Chondrocyte (in vitro differentiated cells): Measurements from ENCODE around the gene PRDM5. TPM values are rescaled to one million over a fixed set of nuclear protein-coding genes. Genes with fewer than 3 reads are reported as not detected.

Experiments used
- DNase-seq: peaks from one replicate; pipeline ENCODE4 v3.0.0; 2021; ENCODE audit warnings: mixed read lengths, low spot score
- H3K27ac Mint-ChIP-seq: one replicate; pipeline ENCODE4 v1.8.0; 2021; ENCODE audit warnings: mild to moderate bottlenecking, moderate library complexity, mixed read lengths; ENCODE audit not compliant: unreplicated experiment
- H3K27me3 Mint-ChIP-seq: 2 replicates; pipeline ENCODE4 v1.8.0; 2021; ENCODE audit warnings: low read depth, mixed read lengths
- H3K36me3 Mint-ChIP-seq: 2 replicates; pipeline ENCODE4 v1.8.0; 2021; ENCODE audit warnings: low read depth, mixed read lengths
- H3K4me1 Mint-ChIP-seq: 2 replicates; pipeline ENCODE4 v1.8.0; 2021; ENCODE audit warnings: low read depth, mild to moderate bottlenecking, mixed read lengths
- H3K4me3 Mint-ChIP-seq: one replicate; pipeline ENCODE4 v1.8.0; 2021; ENCODE audit warnings: mild to moderate bottlenecking, moderate library complexity, mixed read lengths; ENCODE audit not compliant: unreplicated experiment
- H3K9me3 Mint-ChIP-seq: 2 replicates; pipeline ENCODE4 v1.8.0; 2021; ENCODE audit warnings: low read depth, mixed read lengths
- CTCF ChIP-seq: fragments of 200-600 bp; sonication (generic); IDR thresholded peaks from 2 replicates; pipeline ENCODE4 v1.5.0; 2021; ENCODE audit warnings: antibody characterized with exemption, mild to moderate bottlenecking, moderate library complexity
- total RNA-seq: library from RNA; stranded (reverse); gene quantifications from 3 replicates; pipeline ENCODE4 v1.2.1, GENCODE V29; 2021

PRDM5 gene
- total RNA-seq, 1 donor from 2014 or later: 9.3 TPM

- Mint-ChIP-seq H3K4me3 (no peak overlapping the region), H3K9me3 (no peaks in the 10 kb centered on the region)
- DNase-seq: no peak
Measured at GRCh38 chr4:120862432-120862831, 60.1 kb downstream of the PRDM5 start.

GRCh38 chr4:120861852-120862251, 60.7 kb downstream of the PRDM5 start:
- no peak for TF ChIP-seq CTCF
- no peaks in the 10 kb centered on the region for H3K27me3 Mint-ChIP-seq
- peaks cover 7% of the 10 kb centered on the region for H3K4me1 Mint-ChIP-seq
- no peak overlapping the region for H3K27ac Mint-ChIP-seq
- peaks cover 1% of the 10 kb centered on the region for H3K36me3 Mint-ChIP-seq
- H3K4me3 Mint-ChIP-seq: no peak overlapping the region
- no peaks in the 10 kb centered on the region for H3K9me3 Mint-ChIP-seq
- DNase-seq: no peak

More at GRCh38 chr4:120862432-120862831, 60.1 kb downstream of the PRDM5 start:
- H3K4me1 Mint-ChIP-seq: peaks cover 2% of the 10 kb centered on the region
- no peak overlapping the region for H3K27ac Mint-ChIP-seq
- H3K36me3 Mint-ChIP-seq: peaks cover 1% of the 10 kb centered on the region
- no peaks in the 10 kb centered on the region for H3K27me3 Mint-ChIP-seq
- no peak for TF ChIP-seq CTCF

- TF ChIP-seq CTCF: no peak
- H3K4me1 Mint-ChIP-seq: peaks cover 25% of the 10 kb centered on the region
- no peak for DNase-seq
- H3K36me3 Mint-ChIP-seq: peaks cover 1% of the 10 kb centered on the region
- H3K27ac Mint-ChIP-seq: no peak overlapping the region
- H3K9me3 Mint-ChIP-seq: no peaks in the 10 kb centered on the region
- no peaks in the 10 kb centered on the region for H3K27me3 Mint-ChIP-seq
- H3K4me3 Mint-ChIP-seq: no peak overlapping the region
Measured at GRCh38 chr4:120858776-120859175, 63.8 kb downstream of the PRDM5 start.

GRCh38 chr4:120857312-120857711, 65.2 kb downstream of the PRDM5 start:
- peaks cover 33% of the 10 kb centered on the region for H3K4me1 Mint-ChIP-seq
- peak overlapping the region; percentile 52 for H3K27ac Mint-ChIP-seq
- no peak for TF ChIP-seq CTCF
- H3K4me3 Mint-ChIP-seq: no peak overlapping the region
- no peak for DNase-seq
- no peaks in the 10 kb centered on the region for H3K9me3 Mint-ChIP-seq
- H3K27me3 Mint-ChIP-seq: no peaks in the 10 kb centered on the region
- H3K36me3 Mint-ChIP-seq: peaks cover 4% of the 10 kb centered on the region

- H3K9me3 Mint-ChIP-seq: no peaks in the 10 kb centered on the region
- no peak for TF ChIP-seq CTCF
- H3K27ac Mint-ChIP-seq: no peak overlapping the region
Measured at GRCh38 chr4:120856294-120856693, 66.2 kb downstream of the PRDM5 start.

More at GRCh38 chr4:120856294-120856693, 66.2 kb downstream of the PRDM5 start:
- no peak overlapping the region for H3K4me3 Mint-ChIP-seq
- H3K27me3 Mint-ChIP-seq: no peaks in the 10 kb centered on the region
- H3K4me1 Mint-ChIP-seq: peaks cover 33% of the 10 kb centered on the region
- DNase-seq: no peak
- peaks cover 3% of the 10 kb centered on the region for H3K36me3 Mint-ChIP-seq
